GM19324 (cell line): ENCODE data around the gene ARHGEF4.
"Not testable (repeated sequence)": the region's sequence is repeated elsewhere in the genome, so short reads cannot be mapped to it uniquely, and the experiment has no call there.

Experiments
- ATAC-seq: cut with Tn5 transposase; IDR thresholded peaks from one replicate; pipeline ENCODE4 v1.9.1; 2021; ENCODE audit warnings: mild to moderate bottlenecking, moderate library complexity; ENCODE audit not compliant: unreplicated experiment, low FRiP score

ARHGEF4 gene

GRCh38 chr2:130882111-130882690 is 45.5 kb downstream of the ARHGEF4 start:
- no peak for ATAC-seq

- ATAC-seq = no peak
Measured at GRCh38 chr2:130882991-130883390, 46.3 kb downstream of the ARHGEF4 start.

- ATAC-seq = no peak
Measured at GRCh38 chr2:130883496-130883895, 46.8 kb downstream of the ARHGEF4 start.

- no peak for ATAC-seq
Measured at GRCh38 chr2:130884013-130884412, 47.3 kb downstream of the ARHGEF4 start.

GRCh38 chr2:130884503-130884902 is 47.8 kb downstream of the ARHGEF4 start:
- ATAC-seq = no peak

- no peak for ATAC-seq
Measured at GRCh38 chr2:130887643-130888042, 50.9 kb downstream of the ARHGEF4 start.

- ATAC-seq = no peak
Measured at GRCh38 chr2:130890941-130891669, 54.4 kb downstream of the ARHGEF4 start.

- no peak for ATAC-seq
Measured at GRCh38 chr2:130891966-130892365, 55.3 kb downstream of the ARHGEF4 start.

GRCh38 chr2:130892793-130893785 is 56.4 kb downstream of the ARHGEF4 start:
- no peak for ATAC-seq

GRCh38 chr2:130894326-130894942 is 57.7 kb downstream of the ARHGEF4 start:
- ATAC-seq = no peak

GRCh38 chr2:130896813-130897212 is 60.1 kb downstream of the ARHGEF4 start:
- ATAC-seq = no peak

- ATAC-seq = no peak
Measured at GRCh38 chr2:130898553-130898952, 61.8 kb downstream of the ARHGEF4 start.

GRCh38 chr2:130899306-130899705 is 62.6 kb downstream of the ARHGEF4 start:
- no peak for ATAC-seq

- ATAC-seq = no peak
Measured at GRCh38 chr2:130901061-130901460, 64.3 kb downstream of the ARHGEF4 start.

GRCh38 chr2:130901626-130902025 is 64.9 kb downstream of the ARHGEF4 start:
- ATAC-seq = not testable (repeated sequence)

GRCh38 chr2:130908832-130909231 is 72.1 kb downstream of the ARHGEF4 start:
- ATAC-seq = no peak

GRCh38 chr2:130910931-130911330 is 74.2 kb downstream of the ARHGEF4 start:
- ATAC-seq = no peak

- no peak for ATAC-seq
Measured at GRCh38 chr2:130911482-130911881, 74.8 kb downstream of the ARHGEF4 start.

GRCh38 chr2:130911996-130912395 is 75.3 kb downstream of the ARHGEF4 start:
- no peak for ATAC-seq

- ATAC-seq = no peak
Measured at GRCh38 chr2:130912471-130912870, 75.8 kb downstream of the ARHGEF4 start.

- no peak for ATAC-seq
Measured at GRCh38 chr2:130913891-130914290, 77.2 kb downstream of the ARHGEF4 start.
